Inferior parietal cortex (tissue), 1 donor: ENCODE results near the gene TMEM204.

Experiments
- DNase-seq: peaks from one replicate; pipeline ENCODE4 v3.0.0-alpha.2; 2016; ENCODE audit errors: extremely low spot score

TMEM204 gene

GRCh38 chr16:1499756-1500464 is 33.6 kb upstream of the TMEM204 start:
- DNase-seq, result no peak

GRCh38 chr16:1500465-1501150 is 32.9 kb upstream of the TMEM204 start:
- DNase-seq, result no peak

GRCh38 chr16:1501630-1502029 is 31.8 kb upstream of the TMEM204 start:
- DNase-seq, result no peak

GRCh38 chr16:1502092-1503004 is 31.1 kb upstream of the TMEM204 start:
- DNase-seq, result no peak

DNA sequence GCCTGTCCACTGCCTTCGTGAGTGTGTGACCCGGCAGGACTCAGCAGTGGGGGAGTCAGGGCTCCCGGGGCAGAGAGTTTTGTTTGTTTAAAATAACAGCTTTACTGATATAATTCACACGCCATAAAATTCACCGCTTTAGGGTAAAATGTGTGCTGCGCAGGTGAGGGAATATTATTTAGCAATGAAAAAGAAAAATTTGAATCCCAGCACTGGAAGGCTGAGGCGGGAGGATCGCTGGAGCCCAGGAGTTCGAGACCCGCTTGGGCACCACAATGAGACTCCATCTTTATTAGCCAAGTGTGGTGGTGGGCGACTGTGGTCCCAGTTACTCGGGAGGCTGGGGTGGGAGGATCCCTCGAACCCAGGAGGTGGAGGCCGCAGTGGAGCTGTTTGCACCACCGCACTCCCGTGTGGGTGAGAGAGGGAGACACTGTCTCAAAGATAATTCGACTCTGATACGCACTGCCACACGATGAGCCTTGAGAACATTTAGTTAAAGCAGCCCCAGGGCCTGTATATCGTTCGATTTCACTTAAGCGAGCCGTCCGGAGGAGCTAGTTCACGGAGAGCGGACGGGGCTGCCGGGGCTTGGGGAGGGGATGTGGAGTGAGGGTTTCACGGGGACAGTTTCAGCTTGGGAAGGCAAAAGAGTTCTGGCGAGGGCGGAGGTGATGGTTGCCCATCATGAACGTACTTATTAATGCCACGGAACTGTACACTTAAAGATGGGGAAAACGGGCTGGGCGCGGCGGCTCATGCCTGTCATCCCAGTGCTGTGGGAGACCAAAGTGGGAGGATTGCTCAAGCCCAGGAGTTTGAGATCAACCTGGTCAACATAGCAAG is 30.1 kb upstream of the TMEM204 start:
- DNase-seq, result no peak

GRCh38 chr16:1505073-1505844 is 28.2 kb upstream of the TMEM204 start:
- no peak for DNase-seq

DNA sequence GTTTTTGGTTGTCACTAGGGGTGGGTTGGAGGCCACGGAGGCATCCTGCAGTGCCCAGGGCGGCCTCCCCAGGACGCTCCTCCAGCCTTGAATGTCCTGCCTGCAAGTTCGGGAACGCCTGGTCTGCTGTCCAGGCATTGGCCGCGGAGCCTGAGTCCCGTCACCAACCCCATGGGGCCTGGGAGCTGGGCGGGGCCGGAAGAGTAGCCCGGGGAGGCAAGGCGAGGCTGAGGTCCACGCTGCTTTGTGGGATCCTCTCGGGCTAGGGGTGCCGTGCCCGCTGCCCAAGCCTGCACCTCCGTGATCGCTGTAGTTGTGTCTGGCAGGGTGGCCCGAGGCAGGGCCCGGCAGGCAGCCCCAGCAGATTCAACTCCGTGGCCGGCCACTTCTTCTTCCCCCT is 27.6 kb upstream of the TMEM204 start:
- no peak for DNase-seq

DNA sequence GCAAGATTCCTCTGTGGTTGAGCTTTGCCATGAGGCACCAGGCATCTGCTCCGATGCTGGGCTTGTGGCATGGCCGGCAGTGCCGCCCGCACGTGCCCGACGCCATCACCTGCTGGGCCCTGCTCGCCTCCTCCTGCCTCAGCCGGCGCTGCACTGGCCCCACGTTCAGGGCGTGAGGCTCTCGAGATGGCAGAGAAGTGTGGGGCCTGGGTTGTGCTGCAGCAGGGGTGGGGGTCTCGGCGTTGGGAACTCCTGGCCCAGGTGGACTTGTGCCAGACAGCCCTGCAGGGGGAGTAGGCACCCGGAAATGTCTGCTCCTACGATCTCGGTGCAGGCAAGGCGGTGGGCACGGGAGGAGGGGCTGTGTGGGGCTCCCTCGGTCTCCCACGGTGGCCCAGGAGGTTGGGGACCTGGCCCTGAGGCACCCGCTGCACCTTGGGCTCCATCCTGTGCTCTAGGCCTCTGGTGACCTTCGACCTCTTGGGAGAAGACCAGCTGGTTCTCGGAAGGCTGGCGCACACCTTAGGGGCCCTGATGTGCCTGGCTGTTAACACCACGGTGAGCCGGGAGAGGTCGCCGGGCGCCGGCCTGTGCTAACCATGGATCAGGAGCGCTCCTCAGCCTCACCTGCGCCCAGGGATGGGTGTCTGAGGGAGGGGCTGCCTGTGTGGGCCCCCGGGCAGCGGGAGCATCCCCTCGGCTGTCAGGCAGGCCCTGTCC is 26.8 kb upstream of the TMEM204 start:
- no peak for DNase-seq

DNA sequence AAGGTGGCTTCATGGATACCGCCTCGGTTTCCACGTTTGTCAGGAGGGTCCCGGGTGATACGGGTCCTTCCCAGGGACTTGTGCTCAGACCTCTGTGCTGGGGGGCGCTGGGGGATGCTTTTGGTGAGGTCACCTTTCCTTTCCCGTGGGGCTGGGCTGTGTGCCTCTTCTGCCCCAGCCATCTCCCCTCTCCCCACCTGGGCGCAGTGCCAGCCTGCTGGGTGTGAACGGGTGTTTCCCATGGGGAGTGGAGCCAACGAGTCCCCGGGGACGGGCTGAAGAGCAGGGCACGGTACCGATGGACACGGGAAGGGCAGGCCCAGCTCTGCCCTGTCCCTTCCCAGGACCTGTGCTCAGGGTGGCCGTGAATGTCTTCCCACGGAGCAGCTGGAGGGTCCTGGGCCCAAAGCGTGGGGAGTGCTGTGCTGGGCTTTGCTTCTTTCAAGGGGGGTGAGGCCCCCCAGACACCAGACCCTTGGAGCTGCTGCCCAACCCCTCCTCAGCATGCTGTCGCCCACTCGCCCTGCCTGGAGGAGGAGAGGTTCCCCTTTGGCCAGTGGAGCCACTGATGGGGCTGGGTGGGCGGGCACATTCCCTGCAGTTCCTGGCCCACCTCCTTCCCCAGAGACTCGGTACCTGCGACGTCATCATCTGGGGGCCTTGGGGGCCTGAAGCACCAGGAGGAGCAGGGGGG is 24.8 kb upstream of the TMEM204 start:
- no peak for DNase-seq

- DNase-seq, result no peak
These were observed 23.9 kb upstream of the TMEM204 start for GRCh38 chr16:1509307-1510221.

- DNase-seq, result no peak
These were observed 23.2 kb upstream of the TMEM204 start for GRCh38 chr16:1510272-1510671.

DNA sequence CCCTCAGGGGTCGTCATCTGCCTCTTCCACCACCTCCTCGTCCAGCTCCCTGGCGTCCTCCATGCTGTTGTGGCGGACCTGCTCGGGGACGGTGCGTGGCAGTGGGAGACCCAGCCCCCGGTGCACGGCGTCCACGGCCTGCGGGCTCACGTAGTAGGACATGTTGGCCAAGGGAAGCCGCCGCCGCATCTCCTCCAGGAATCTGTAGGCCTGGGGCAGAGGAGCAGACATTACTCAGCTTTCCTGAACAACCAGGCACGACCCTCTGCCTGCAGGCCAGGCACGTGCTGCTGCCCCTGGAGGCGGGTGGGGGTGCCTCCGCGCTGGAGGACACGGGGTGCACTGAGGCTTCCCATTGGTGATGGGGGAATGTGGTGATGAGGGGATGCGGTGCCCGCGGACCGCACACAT is 22.5 kb upstream of the TMEM204 start:
- DNase-seq, result no peak

DNA sequence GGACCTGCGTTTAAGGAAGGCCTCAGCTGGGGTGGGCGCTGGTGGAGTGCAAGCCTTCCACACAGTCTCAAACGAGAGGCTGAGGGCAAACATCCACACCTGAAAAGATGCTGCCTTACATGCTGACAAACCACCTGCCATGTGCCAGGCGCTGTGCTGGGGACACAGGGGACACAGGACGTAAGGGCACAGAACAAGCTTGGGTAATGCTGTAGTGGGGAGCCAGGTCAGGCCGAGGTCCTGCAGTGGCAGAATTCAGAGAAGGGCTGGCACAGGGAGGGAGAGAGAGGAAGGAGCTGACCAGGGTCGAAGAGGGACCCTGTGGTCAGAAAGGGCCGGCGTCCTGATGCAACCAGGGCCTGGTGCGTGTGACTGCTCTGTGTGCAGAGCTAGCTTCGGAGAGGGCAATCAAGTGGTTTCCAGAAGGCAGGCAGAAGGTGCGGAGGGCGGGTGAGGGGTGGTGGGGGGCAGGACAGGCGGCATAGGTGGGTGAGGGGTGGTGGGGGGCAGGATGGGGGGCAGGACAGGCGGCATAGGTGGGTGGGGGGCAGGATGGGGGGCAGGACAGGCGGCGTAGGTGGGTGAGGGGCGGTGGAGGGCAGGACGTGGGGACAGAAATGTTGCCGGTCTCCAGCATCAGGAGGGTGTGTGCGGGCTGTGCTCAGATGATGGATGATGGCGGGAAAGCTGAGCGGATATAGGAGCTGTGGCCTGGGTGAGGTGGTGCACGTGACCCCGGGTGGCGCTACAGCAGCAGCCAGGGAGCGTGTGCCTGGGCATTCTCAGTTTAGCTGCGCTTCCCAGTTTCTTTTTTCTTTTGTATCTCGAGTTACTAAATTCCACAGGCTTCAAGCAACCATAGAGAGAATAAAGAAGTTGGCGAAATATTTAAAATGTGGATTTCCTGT is 21.6 kb upstream of the TMEM204 start:
- no peak for DNase-seq

DNA sequence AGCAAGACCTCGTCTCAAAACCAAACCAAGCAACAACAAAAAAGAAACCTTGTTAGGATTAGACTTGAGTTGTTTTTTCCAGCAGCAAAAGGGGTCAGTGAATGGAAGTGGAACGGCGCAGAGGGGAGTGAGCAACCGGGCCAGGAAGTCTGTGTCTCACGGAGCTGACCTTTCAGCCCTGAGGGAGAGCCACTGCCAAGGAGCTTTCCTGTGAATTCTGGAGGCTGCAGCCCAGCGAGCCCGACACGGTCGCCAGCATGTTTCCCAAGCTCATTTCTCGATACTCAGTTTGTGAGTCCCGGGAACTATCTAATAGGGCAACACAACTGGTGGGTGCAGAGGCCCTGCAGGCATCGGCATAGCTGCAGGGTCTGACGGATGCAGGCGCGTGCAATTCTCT is 20.7 kb upstream of the TMEM204 start:
- no peak for DNase-seq

- DNase-seq, result no peak
These were observed 19.0 kb upstream of the TMEM204 start for GRCh38 chr16:1514507-1514906.

DNA sequence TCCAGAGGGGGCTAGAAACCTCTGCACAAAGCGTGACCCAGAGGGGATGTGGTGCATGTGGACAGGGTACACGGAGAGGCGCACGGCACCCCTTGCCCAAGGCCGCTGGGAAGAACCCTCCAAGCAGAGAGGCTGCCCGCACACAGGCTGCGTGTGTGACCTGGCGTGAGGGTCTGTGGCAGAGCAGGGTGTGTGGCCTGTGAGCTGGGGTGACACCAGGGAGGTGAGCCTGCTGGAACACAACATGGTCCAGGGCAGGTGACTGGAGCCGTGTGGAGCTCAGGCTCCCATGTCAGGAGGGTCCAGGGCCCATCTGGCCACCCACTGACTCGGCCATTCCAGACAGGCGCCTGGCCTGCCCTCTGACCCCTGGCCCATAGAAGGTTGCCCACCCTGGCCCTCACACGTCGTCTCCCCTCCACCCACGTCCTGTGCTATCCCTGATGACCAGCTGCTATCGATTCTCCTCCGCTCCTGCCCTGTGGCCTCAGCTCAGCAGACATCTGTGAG is 14.8 kb upstream of the TMEM204 start:
- DNase-seq, result no peak

GRCh38 chr16:1519831-1520230 is 13.6 kb upstream of the TMEM204 start:
- no peak for DNase-seq
